Fibroblast of skin of abdomen (primary cell): ENCODE data around the gene SPEN.

ENCODE experiments used
- DNase-seq: peaks from one replicate; pipeline ENCODE4 v3.0.0-alpha.2; 2013

The SPEN gene

DNA sequence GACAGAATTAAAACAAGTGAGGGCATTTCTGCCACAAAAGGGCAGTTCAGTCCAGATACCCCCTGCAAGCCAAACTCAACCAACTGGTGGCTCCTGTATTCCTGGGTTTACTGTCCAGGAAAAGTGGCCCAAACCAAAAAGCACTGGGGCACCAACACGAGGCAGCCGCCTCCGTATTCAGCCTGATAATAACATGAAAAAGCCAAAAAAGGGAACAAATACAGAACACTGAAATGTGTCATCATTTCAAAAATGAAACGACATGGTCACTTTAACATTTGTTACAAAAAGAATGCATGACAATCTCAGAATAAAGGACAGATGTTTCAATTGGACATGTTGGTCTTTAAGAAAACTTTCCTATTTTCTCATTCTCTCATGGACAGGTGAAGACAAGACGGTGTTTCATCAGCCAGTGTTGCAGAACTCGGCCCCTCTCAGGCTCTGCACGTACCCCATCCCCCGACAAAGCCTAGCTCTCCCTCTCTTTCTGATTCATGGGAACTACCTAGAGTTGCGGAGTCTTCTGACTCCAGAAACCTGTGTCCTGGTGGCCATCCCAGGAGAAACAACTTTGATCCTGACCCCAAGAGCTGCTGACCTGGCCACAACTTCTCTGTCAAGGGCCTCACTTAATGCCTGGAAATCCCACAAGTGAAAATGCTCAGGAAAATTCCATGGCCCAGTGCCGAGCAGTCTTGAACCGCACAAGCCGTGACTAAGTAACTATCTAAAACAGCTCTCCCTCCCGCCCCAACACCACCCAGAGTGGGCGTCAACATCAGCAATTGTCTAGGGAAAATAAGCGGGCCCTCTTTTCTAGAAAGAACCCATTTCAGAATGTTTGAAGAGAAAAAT lies 101.3 kb downstream of the SPEN start:
- peak; percentile 95 for DNase-seq

DNA sequence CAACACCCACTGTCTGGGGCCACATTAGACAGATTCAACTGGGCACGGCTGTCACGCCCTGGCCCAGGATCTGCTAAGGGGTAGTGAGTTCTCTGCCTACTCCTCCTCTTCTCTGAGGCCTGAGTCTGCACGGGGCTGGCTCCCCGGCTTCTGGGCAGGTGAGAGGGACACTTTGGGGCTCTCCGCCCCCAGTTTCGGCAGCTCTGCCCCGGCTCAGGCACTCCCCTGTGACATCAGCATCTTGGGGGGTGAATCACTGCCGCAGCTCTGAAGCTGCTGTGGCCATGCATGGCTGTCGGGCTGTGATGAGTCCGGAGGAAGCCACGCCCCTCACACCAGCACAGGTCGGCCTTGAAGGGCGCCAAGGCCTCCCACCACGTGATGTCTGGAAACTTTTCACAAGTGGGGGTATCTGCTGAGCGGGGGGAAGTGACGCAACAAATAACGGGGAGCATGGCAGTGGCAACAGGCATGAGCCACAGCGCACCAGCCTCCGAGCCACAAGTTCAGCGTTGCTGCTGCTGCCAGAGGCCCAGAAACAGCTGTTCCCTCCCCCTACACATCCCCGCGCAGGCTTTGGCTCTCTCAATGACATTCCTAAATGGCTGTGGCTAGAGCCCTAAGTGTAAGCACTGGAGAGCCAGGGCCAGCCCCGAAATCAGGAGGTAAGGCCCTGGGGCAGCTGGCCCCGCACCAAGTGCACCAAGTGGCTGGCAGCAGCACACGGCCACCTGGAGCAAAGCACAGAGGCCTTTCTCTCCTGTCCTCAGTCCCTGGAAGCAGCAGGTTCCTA lies 102.1 kb downstream of the SPEN start:
- peak; percentile 98 for DNase-seq

DNA sequence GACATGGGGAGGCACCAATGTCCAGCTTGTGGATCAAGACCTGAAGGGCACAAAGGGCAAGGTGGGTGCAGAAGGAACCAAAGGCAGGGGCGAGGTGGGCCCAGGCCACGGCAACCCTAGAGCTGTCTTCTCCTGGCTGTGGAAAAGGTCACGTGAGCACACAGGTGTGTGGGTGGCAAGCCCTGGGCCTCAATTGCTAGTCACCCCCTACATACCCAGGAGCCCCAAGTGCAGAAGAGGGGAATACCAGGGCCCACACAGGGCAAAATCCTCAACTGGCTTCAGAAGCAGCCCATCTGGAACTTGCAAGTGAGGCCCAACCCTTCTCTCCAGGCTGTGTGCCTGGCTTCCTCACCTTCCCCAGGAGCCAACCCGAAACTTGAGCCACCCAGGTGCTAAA lies 102.8 kb downstream of the SPEN start:
- no peak for DNase-seq

DNA sequence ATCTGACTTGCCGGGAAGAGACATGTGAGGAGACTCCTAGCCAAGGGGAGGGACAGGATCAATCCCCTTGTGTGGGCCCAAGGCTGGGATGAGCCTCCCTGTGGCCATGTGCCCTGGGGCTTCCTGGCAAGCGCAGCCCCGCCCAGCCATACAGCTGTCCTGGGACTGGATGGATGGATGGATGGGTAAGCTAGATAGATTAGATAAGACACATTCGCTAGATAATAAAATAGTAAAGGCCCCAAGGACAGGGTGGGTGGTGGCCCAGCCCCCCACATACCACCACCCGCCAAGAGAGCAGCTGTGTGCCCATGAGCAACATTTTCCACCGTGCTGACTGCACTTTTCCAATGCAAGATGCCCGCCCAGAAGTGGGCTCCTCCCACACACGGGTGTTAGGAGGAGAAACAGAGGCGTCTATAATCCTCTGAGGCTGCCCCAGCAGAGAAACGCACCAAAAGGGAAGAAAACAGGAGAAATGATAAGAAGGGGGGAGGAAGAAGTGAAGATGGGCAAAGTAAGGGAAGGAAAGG lies 103.3 kb downstream of the SPEN start:
- DNase-seq: peak; percentile 66

DNA sequence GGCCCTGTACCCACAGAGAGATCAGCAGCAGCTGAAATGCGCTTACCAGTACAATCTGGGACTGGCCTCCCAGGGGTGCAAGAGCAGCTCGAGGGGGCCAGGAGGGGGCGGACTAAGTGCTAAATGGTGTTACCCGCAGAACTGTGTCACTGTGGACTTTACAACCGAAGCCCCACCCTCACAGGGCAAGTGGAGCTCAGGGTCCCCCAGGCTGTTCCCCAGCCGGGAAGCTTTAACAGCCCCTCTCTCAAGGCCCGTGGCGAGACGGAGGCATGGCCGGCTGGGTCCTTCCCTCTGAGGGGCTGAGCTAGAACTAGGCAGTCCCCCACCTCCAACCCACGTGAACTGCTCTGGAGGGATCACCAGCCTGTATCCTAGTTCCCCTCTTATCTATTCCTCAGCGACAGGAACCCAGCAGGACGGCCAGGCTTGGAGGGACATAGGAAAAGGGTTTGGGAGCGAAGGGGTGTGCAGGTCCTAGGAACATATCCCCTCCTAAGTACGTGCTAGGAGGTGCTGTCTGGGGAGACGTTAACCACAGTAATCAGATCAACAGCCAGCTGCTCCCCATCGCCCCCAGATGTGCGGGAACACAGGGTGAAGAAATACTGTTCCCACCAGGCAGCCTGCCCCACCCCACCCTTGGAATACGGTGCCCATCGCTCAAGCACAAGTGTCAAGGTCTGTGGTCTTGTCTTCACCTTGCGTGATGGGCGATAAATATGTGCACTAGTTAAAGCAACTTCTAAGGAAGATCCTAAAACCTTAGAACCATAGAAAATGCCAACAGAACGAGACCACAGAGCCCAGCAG lies 104.0 kb downstream of the SPEN start:
- peak; percentile 40 for DNase-seq

DNA sequence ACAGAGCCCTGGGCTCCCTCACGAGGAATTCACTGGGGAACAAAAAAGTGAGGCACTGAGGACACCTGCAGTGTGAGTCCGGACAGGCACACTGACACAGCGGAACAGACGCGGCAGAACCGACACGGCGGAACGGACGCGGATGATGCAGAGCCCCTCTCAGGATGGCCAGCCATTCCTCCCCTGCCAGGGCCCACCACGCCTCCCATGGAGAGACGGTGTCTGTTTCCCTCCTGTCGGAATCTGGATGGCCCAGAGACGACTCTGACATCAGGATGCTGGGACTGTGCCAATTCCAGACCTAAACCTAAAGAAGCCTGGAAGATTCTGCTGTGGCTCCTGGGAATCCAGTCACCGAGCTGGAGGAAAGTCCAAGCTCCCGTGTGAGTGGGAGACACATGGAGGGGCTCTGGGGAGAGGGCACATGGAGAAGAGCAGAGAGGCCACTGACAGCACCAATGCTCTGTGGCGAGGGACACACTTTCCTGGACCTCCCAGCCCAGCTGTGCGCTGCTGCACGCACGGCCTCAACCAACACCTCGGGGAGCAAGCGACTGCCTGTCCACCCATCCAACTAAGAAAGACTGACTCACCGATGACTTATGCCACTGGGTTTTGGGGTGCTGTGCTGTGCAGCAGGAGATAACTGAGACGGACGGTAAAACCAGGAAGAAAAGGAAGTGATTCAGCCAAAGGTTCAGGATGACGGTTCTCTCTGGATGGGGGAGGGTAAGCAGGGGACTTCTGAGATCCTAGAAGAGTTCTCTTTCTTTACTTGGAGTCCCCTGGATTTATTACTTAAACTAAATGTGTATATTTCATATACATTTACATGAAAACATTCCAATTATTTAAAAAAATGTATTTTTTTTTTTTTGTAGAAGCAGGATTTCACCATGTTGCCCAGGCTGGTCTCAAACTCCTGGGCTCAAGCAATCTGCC lies 105.1 kb downstream of the SPEN start:
- peak; percentile 96 for DNase-seq

DNA sequence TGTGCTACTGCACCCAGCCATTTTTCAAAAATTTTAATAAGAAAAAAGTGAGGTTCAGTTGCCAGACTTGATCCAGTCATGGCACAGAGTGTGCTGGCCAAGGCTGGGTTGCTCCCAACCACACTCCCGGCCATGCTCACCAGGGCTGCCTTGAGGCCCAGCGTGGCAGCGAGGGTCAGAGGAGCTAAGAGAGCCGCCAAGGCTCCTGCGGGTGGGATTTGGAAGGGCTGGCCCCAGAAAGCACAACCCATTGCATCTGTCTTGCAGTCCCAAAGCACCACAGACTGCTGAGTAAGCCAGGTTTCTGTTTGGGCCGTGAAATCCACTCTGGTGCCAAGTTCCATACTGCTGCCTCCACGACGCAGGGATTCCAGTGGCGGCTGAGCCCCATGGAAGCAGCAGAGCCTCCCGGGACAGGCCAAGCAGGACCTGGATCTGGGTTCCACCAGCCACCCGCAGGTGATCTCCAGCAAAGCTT lies 105.8 kb downstream of the SPEN start:
- peak; percentile 48 for DNase-seq

DNA sequence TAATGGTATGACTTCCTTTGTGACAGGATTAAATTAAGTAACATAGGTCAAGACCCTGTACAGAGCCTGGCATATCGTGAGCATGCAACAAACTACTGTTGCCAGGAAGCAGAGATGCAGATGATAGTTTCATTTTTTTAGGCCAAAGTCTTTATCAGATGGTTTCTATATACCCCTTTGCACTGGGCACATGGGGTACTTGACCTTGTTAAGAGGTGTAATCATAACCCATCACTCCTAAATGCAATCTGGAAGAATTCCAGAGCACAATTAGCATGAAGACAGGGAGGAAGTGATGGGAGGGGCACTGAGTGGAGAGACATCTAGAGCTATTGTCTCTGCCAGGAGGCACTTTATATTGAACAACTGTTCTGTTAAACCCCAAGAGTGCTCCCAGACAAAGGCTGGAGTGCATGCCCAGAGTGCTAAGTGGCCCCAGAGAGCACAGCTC lies 106.3 kb downstream of the SPEN start:
- DNase-seq: no peak

DNA sequence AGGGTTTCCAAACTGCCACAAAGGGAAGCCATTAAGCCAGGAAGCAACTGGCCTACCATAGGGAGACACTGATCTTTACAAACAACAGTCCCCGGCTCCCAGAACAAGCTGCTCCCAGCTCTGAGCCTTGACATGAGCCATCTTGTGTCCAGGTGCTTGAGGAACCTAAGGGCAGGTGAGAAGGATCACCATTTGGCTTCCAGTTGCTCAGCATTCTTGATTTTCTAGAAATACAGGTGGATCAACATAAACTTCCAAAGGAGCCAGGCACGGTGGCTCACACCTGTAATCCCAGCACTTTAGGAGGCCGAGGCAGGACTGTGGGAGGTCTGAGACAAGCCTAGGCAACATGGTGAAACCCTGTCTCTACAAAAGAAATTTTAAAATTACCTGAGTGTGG lies 106.8 kb downstream of the SPEN start:
- no peak for DNase-seq

DNA sequence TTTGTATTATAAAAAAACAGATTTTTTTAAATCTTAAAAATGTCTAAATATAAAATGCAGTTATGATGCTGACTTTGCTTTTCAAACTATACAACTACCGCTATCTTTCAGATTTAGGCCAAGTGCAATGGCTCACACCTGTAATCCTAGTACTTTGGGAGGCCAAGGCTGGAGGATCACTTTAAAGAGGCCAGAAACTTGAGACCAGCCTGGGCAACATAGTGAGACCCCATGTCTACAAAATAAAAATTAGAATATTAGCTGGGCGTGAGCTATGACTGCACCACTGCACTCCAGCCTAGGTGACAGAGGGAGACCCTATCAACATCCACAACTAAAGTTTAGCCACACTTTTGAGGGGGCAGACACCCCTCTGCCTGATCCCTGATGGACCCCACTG lies 108.0 kb downstream of the SPEN start:
- DNase-seq: no peak

DNA sequence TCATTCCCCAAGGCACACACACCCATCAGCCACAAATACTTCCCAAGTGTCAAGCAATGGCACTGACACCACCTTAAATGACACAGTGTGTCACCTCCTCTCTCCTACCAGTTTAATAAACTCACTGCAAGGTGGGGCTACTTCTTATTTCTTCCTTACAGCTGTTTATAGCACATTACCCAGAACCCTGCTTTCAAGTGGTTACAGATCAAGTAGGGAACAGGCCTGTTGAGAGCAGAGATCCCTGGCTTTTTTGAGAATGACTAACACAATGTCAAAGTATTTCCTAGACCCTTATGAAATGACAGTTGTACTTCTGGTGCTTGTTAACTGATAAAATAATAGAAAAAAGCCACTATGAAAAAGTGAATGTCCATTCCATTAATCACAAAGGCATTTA lies 108.6 kb downstream of the SPEN start:
- peak; percentile 58 for DNase-seq

DNA sequence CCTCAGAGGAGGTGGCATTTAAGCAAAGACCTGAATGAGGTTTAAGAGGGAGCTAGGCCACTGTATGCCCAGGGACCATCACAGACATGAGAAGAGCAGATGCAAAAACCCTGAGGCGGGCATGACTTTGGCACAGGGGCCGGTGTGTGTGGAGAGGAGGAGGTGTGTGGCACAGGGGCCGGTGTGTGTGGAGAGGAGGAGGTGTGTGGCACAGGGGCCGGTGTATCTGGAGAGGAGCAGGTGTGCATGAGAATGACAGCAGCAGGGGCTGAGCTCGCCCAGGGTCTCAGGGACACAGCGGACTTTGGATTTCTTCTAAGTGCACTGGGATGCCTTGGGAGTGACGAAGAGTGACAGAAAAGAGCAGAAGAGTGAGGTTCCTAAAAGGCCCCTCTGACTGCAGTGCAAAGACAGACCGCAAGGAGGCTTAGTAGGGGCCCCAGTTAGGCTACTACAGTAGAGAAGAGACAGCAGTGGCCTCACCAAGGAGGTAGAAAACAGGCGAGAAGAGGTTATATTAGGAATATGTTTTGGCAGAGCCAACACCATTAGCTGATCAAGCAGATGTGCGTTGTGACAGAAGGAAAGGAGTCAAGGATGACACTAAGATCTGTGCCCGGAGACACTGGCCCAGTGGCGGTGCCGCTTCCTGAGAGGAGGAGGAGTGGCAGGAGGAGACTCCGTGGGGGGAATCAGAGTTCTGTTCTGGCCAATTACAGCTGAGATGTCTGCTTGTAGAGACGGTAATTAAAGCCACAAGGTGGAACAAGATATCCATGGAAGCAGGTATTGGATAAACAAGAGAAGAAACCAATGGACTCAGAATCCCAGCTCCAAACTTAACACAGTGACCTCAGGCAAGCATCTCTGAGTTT lies 110.0 kb downstream of the SPEN start:
- no peak for DNase-seq

DNA sequence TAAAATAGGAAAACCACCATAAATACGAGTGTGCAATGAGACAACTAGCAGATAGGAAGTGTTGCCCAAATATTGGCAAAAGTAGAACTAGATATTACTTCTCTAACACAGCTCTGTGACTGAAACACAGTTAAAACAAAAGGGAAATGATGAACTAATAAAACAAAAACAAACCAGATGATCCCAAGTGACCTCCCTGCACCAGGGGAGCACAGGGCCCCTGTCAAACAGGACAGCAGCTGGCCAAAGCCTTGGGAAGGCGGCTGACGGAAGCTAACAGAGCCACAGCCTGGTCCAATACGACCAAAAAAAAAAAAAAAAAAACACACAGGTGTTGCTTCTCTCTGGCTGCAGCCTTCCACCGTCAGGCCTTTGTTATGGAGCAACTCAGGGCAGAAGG lies 110.6 kb downstream of the SPEN start:
- DNase-seq: no peak

DNA sequence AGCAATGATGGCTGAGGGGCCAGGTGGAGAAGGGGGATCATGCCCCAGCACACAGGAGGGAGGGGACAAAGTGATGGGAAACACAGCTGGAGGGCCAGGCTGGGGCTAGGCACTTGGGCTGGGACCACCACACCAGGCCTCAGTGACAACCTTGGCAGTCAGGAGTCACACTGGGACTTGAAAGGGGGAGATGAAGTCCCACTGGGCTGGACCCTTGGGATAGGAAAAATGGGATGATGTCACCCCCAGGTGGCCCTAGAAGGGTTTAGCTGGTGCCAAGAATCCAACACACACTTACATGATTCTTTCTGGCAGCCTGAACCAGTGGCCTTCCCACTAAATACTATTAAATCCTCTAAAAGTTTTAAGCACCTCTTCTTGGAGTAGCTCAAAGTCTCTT lies 111.3 kb downstream of the SPEN start:
- peak; percentile 34 for DNase-seq

DNA sequence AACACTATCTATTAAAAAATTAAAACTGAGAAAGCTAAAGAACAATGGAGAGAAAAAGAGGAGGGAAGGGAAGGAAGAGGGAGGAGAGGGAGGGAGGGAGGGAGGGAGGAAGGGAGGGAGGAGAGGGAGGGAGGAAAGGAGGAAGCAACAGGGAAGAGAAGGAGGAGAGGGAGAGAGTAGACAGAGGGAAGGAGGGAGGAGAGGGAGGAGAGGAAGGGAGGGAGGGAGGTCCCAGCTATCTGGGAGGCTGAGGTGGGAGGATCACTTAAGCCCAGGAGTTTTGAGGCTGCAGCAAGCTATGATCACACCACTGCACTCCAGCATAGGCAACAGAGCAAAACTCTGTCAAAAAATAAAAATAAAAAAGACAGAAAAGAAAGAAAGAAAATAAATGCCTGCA lies 111.9 kb downstream of the SPEN start:
- no peak for DNase-seq

DNA sequence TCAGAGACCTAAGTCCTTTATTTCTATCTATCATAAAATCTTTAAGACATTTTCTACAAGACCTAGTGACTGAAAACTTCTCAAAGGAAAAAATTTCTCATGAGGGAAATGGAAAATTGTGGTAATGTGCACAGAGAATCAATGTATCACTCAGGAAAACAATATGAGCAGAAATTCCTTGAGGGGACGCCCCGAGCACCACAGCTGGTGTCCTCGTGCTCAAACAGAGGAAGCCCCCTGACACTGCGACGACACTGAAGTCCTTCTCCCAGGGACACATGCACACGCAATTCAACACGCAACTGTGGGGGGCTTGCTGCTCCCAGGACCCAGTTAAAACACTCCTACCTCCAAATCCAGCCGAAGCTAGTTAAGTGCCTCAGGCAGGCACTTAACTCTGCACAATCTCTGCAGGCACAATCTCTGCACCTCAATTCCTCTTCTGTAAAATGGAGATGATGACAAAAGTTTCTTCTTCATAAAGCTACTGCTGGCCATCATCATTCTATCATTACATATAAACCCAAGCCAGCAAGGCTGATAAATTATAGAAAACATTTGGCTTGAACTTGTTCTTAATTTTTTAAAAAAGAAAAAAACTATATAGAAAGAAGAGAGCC lies 112.4 kb downstream of the SPEN start:
- DNase-seq: no peak

DNA sequence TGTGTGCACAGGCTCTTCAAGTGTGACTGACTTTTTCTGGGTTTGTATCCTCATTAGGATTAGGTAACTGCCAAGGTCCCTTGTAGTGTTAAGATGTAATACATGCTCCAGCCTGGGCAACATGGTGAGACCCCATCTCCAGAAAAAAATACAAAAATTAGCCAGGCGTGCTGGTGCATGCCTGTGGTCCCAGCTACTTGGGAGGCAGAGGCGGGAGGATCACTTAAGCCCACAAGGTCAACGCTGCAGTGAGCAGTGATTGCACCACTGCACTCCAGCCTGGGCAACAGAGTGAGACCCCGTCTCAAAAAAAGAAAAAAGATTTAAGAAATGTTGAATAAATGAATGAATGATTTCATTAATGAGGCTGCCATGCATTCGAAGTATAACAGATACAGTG lies 113.3 kb downstream of the SPEN start:
- DNase-seq: no peak

DNA sequence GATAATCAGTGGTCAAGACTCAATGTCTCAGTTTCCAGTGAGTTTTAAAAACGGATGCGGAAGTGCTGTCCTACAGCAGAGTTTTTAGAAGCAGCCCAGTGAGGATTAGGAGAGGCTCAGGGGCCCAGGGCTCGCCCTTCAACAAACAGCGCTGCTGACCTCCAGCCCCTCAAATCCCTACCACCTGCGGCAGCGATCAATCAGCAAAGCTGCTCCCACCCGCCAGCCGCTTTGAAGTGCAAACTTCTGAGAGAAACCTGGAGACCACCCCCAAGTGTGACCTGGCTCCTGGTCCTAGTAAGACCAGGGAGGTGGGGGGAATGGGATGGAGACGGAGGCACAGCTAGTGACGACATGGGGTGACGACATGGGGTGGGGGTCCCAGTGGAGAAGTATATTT lies 114.0 kb downstream of the SPEN start:
- DNase-seq: no peak

DNA sequence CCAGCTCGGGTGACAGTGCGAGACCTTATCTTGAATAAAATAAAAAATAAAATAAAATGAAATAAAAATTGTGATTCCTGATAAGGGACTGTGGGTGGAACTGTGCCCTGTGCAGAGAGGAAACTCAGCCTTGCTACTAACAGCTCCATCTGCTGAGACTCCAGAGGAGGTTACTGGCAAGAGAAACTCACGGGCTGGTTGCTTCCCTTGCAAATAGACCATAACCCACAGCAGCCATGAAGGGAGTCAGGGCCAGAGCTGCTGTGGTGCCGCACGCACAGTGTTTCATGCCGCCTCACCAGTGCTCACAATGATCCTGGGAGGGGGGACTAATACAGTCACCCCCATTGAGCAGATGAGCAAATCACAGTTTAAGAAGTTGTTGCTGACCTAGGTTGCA lies 114.7 kb downstream of the SPEN start:
- DNase-seq: no peak
